Stimulated activated memory B cell treated with anti-CD40 and anti-IgM and Interleukin-4, amounts not matched to agents 10 μg/mL and 1 μg/mL and 100 μg/mL, for 72 hours (primary cell): Measurements from ENCODE around the gene GJA4.

Source experiments
- ATAC-seq: fragments of 150-1000 bp; cut with Tn5 transposase; 2 replicates; pipeline ENCODE4 v1.10.0; 2021
- H3K27ac Mint-ChIP-seq: one replicate; pipeline ENCODE4 v1.8.0; 2022; ENCODE audit warnings: mild to moderate bottlenecking, mixed read lengths
- H3K27me3 Mint-ChIP-seq: one replicate; pipeline ENCODE4 v1.8.0; 2022; ENCODE audit warnings: mixed read lengths
- H3K36me3 Mint-ChIP-seq: one replicate; pipeline ENCODE4 v1.8.0; 2022; ENCODE audit warnings: mixed read lengths
- H3K4me1 Mint-ChIP-seq: one replicate; pipeline ENCODE4 v1.8.0; 2022; ENCODE audit warnings: mixed read lengths
- H3K4me3 Mint-ChIP-seq: one replicate; pipeline ENCODE4 v1.8.0; 2022; ENCODE audit warnings: mild to moderate bottlenecking, moderate library complexity, mixed read lengths
- H3K9me3 Mint-ChIP-seq: one replicate; pipeline ENCODE4 v1.8.0; 2022; ENCODE audit warnings: mixed read lengths

Gene GJA4

GRCh38 chr1:34779526-34779925 lies 13.3 kb upstream of the GJA4 start:
- H3K36me3 Mint-ChIP-seq = no peaks in the 10 kb centered on the region
- H3K27ac Mint-ChIP-seq = no peak overlapping the region
- H3K9me3 Mint-ChIP-seq = no peaks in the 10 kb centered on the region
- ATAC-seq = no peak
- no peak overlapping the region for H3K4me3 Mint-ChIP-seq
- peaks cover 51% of the 10 kb centered on the region for H3K27me3 Mint-ChIP-seq
- H3K4me1 Mint-ChIP-seq = no peaks in the 10 kb centered on the region

GRCh38 chr1:34779962-34780361 lies 12.8 kb upstream of the GJA4 start:
- H3K27ac Mint-ChIP-seq = no peak overlapping the region
- peaks cover 55% of the 10 kb centered on the region for H3K27me3 Mint-ChIP-seq
- ATAC-seq = no peak
- no peaks in the 10 kb centered on the region for H3K9me3 Mint-ChIP-seq
- no peaks in the 10 kb centered on the region for H3K4me1 Mint-ChIP-seq
- no peaks in the 10 kb centered on the region for H3K36me3 Mint-ChIP-seq
- no peak overlapping the region for H3K4me3 Mint-ChIP-seq

GRCh38 chr1:34780528-34780927 lies 12.3 kb upstream of the GJA4 start:
- no peaks in the 10 kb centered on the region for H3K4me1 Mint-ChIP-seq
- no peaks in the 10 kb centered on the region for H3K9me3 Mint-ChIP-seq
- ATAC-seq = no peak
- H3K36me3 Mint-ChIP-seq = no peaks in the 10 kb centered on the region
- H3K27me3 Mint-ChIP-seq = peaks cover 61% of the 10 kb centered on the region
- H3K4me3 Mint-ChIP-seq = no peak overlapping the region
- no peak overlapping the region for H3K27ac Mint-ChIP-seq

DNA sequence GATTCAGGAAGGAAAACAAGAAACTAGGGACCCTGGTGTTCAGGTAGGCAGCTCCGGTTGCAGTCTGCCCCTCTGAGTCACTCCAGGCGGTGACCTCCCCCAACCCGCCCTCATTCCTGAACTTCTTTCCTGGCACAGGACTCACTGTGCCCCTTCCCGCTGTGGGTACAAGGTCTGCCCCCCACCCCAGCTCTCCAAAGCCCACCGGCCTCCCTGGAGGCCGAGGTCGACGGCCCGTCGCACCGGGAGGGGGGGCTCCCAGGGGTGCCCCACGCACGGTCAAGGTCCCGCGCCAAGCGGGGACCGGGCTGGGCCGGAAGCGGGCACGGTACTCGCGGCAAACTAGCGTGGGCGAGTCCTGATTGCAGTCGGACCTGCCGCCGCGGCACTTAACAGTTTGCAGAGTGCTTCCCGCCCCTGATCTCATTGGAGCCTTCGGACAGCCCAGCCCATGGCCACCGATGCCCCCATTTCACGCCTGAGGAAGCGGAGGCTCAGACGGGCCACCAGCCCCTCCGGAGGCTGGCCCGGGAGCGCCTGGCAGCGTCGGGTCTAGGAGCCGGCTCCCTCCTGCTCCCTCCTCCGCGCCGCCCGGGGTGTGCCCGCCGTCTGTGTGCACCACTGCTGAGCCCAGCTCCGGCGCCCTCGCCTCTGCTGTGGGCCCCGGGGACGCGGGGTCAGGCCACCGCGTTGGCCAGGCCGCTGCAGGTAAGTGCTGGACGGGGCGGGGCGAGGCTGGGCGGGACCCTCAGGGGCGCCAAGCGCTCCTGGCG lies 11.5 kb upstream of the GJA4 start, which contains the start of gene GJB3:
Gene GJB3 (plus strand): TSS at position 144 of the 773 bp plus-strand sequence. CDS start 3,549 bp downstream, outside the sequence.
- Mint-ChIP-seq H3K27me3 (peaks cover 66% of the 10 kb centered on the region), H3K9me3 (no peaks in the 10 kb centered on the region), H3K36me3 (no peaks in the 10 kb centered on the region), H3K4me1 (peaks cover under 1% of the 10 kb centered on the region), H3K27ac (no peak within 1 kb of the TSS), H3K4me3 (no peak within 1 kb of the TSS)
- peak; percentile 26 for ATAC-seq

DNA sequence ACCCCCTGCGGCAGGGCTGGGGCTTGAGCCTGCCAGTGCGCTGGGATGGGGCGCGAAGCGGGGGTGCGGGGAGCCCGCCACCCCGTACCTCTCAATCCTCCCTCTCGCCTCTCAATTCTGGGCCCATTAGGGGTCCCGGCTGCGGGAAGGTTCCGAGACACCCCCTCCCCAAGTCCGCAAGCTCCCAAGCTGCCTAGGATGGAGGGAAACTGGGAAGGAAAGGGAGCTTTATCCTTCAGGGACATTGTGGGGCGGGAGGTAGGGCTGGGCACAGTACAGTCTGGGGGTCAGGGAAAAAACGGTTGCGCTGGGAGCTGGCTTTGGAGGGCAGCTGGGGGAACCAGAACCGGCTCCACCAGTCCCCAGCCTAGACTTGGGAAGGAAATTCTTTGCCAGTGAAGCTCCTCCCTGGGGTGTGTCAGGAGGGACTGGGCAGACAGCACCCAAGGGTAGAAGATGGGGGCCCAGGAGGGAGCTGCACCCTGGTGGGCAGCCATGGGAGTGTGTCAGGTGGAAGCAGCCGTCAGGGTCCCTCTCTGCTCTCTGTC lies 10.9 kb upstream of the GJA4 start:
- no peaks in the 10 kb centered on the region for H3K36me3 Mint-ChIP-seq
- no peak for ATAC-seq
- H3K9me3 Mint-ChIP-seq = no peaks in the 10 kb centered on the region
- H3K4me1 Mint-ChIP-seq = peaks cover 7% of the 10 kb centered on the region
- H3K4me3 Mint-ChIP-seq = no peak overlapping the region
- H3K27ac Mint-ChIP-seq = no peak overlapping the region
- H3K27me3 Mint-ChIP-seq = peaks cover 72% of the 10 kb centered on the region

DNA sequence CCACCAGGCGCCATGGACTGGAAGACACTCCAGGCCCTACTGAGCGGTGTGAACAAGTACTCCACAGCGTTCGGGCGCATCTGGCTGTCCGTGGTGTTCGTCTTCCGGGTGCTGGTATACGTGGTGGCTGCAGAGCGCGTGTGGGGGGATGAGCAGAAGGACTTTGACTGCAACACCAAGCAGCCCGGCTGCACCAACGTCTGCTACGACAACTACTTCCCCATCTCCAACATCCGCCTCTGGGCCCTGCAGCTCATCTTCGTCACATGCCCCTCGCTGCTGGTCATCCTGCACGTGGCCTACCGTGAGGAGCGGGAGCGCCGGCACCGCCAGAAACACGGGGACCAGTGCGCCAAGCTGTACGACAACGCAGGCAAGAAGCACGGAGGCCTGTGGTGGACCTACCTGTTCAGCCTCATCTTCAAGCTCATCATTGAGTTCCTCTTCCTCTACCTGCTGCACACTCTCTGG lies 8.0 kb upstream of the GJA4 start:
- no peak overlapping the region for H3K4me3 Mint-ChIP-seq
- H3K4me1 Mint-ChIP-seq = peaks cover 7% of the 10 kb centered on the region
- H3K9me3 Mint-ChIP-seq = no peaks in the 10 kb centered on the region
- H3K36me3 Mint-ChIP-seq = no peaks in the 10 kb centered on the region
- H3K27me3 Mint-ChIP-seq = peaks cover 58% of the 10 kb centered on the region
- no peak overlapping the region for H3K27ac Mint-ChIP-seq
- no peak for ATAC-seq

DNA sequence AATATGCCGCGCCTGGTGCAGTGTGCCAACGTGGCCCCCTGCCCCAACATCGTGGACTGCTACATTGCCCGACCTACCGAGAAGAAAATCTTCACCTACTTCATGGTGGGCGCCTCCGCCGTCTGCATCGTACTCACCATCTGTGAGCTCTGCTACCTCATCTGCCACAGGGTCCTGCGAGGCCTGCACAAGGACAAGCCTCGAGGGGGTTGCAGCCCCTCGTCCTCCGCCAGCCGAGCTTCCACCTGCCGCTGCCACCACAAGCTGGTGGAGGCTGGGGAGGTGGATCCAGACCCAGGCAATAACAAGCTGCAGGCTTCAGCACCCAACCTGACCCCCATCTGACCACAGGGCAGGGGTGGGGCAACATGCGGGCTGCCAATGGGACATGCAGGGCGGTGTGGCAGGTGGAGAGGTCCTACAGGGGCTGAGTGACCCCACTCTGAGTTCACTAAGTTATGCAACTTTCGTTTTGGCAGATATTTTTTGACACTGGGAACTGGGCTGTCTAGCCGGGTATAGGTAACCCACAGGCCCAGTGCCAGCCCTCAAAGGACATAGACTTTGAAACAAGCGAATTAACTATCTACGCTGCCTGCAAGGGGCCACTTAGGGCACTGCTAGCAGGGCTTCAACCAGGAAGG lies 7.4 kb upstream of the GJA4 start:
- no peak overlapping the region for H3K4me3 Mint-ChIP-seq
- no peak for ATAC-seq
- no peaks in the 10 kb centered on the region for H3K36me3 Mint-ChIP-seq
- H3K9me3 Mint-ChIP-seq = no peaks in the 10 kb centered on the region
- H3K27ac Mint-ChIP-seq = no peak overlapping the region
- H3K4me1 Mint-ChIP-seq = peaks cover 7% of the 10 kb centered on the region
- peaks cover 62% of the 10 kb centered on the region for H3K27me3 Mint-ChIP-seq

DNA sequence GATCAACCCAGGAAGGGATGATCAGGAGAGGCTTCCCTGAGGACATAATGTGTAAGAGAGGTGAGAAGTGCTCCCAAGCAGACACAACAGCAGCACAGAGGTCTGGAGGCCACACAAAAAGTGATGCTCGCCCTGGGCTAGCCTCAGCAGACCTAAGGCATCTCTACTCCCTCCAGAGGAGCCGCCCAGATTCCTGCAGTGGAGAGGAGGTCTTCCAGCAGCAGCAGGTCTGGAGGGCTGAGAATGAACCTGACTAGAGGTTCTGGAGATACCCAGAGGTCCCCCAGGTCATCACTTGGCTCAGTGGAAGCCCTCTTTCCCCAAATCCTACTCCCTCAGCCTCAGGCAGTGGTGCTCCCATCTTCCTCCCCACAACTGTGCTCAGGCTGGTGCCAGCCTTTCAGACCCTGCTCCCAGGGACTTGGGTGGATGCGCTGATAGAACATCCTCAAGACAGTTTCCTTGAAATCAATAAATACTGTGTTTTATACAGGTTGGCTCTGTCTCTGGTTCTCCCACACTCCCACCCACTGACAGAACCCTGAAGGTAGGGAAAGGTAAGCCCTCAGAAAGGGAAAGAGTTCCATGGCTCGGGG lies 6.8 kb upstream of the GJA4 start:
- no peak for ATAC-seq
- H3K9me3 Mint-ChIP-seq = no peaks in the 10 kb centered on the region
- H3K36me3 Mint-ChIP-seq = no peaks in the 10 kb centered on the region
- H3K4me3 Mint-ChIP-seq = no peak overlapping the region
- peaks cover 68% of the 10 kb centered on the region for H3K27me3 Mint-ChIP-seq
- no peak overlapping the region for H3K27ac Mint-ChIP-seq
- peaks cover 7% of the 10 kb centered on the region for H3K4me1 Mint-ChIP-seq

GRCh38 chr1:34786521-34787325 lies 6.1 kb upstream of the GJA4 start:
- Mint-ChIP-seq H3K27ac (no peak overlapping the region), H3K36me3 (no peaks in the 10 kb centered on the region), H3K9me3 (no peaks in the 10 kb centered on the region), H3K4me3 (no peak overlapping the region), H3K27me3 (peaks cover 73% of the 10 kb centered on the region), H3K4me1 (peaks cover 8% of the 10 kb centered on the region)
- peak; percentile 75 for ATAC-seq

DNA sequence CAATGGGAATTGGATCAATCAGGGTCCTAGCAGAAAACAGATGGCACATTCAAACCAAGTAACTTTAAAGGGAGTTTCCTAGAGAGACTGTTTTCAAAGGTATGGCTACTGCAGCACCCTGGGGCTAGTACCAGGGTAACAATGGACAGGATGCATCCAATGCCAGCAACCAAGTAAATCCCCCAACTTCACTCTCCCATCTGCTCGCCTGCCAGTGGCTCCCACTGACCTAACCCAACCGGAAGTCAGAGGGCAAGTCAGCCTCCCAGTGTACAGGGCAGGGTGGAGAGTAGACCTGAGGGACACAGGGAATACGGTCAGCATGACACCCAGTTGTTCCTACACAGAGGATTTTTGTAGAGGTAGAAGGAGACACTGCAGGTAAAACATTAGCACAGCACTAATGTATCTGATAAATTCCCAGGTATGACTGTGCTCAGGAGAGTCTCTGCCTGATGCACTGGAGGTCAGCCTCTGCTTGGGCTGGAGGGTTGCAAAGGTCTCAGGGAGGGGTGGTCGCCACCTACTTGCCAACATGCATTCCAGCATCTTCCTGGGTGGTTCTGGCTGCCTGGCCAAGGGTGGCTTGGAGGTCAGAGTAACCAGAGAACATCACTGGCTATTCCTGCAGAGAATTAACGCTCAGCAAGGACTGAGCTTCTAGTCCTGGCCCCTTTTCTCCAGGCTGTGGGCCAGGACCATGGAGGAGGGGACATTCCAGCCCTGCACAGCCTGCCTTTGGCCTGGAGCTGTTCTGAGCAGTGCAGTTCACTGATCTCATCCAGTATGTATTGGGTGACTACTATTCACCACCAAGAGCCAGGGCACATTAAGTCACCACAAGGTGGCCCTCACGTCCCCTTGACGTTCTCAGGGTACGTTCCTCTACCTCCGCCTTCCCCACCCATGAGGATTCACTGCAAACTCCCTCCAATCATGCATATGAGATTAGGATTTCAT lies 5.1 kb upstream of the GJA4 start:
- Mint-ChIP-seq H3K9me3 (no peaks in the 10 kb centered on the region), H3K4me1 (peaks cover 18% of the 10 kb centered on the region), H3K27ac (no peak overlapping the region), H3K36me3 (no peaks in the 10 kb centered on the region), H3K27me3 (peaks cover 73% of the 10 kb centered on the region), H3K4me3 (no peak overlapping the region)
- no peak for ATAC-seq

GRCh38 chr1:34790985-34791384 lies 1.8 kb upstream of the GJA4 start:
- ATAC-seq = no peak
- peaks cover 14% of the 10 kb centered on the region for H3K36me3 Mint-ChIP-seq
- H3K4me1 Mint-ChIP-seq = peaks cover 25% of the 10 kb centered on the region
- peaks cover 67% of the 10 kb centered on the region for H3K27me3 Mint-ChIP-seq
- no peak overlapping the region for H3K4me3 Mint-ChIP-seq
- H3K9me3 Mint-ChIP-seq = no peaks in the 10 kb centered on the region
- no peak overlapping the region for H3K27ac Mint-ChIP-seq

DNA sequence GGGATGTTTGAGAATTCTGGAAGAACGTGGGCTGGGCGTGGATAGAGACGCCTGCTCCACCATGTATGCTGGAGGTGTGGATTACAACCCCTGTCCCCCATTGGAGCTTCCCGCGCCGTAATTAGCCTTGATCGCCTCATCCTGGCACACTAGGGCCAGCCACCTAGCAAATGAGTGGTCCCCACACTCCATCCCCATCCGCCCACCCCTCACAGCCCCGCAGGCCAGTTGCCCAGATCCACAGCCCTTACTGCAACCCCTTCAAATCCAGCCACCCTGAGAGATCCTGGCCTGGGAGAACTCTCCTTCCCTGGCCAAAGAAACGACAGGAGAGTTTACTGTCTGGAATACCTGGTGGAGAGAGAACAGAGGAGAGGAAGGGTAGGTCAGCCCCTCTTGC lies 375 bp upstream of the GJA4 start:
- peaks cover 14% of the 10 kb centered on the region for H3K36me3 Mint-ChIP-seq
- H3K4me3 Mint-ChIP-seq = no peak overlapping the region
- no peak overlapping the region for H3K27ac Mint-ChIP-seq
- ATAC-seq = no peak
- peaks cover 24% of the 10 kb centered on the region for H3K4me1 Mint-ChIP-seq
- H3K9me3 Mint-ChIP-seq = no peaks in the 10 kb centered on the region
- H3K27me3 Mint-ChIP-seq = peaks cover 57% of the 10 kb centered on the region

GRCh38 chr1:34794001-34794789 lies 1.4 kb downstream of the GJA4 start:
- no peaks in the 10 kb centered on the region for H3K9me3 Mint-ChIP-seq

More at GRCh38 chr1:34794001-34794789, 1.4 kb downstream of the GJA4 start:
- peaks cover 54% of the 10 kb centered on the region for H3K27me3 Mint-ChIP-seq
- no peak overlapping the region for H3K4me3 Mint-ChIP-seq
- no peak for ATAC-seq
- no peak overlapping the region for H3K27ac Mint-ChIP-seq
- H3K36me3 Mint-ChIP-seq = peaks cover 14% of the 10 kb centered on the region
- peaks cover 24% of the 10 kb centered on the region for H3K4me1 Mint-ChIP-seq
